ENCODE measurements around the gene IPP.

IPP gene

GRCh38 chr1:45750298-45751038, at the start of gene IPP (continued):
- no peak for TF ChIP-seq AEBP2 (tag by site-specific recombination; IDR thresholded peaks at IDR 0.05; ENCODE audit: borderline replicate concordance)
- TF ChIP-seq ZSCAN4 (tag by site-specific recombination; IDR thresholded peaks at IDR 0.05) = no peak; the same call in 1 of the 2 replicates
- no peak for TF ChIP-seq ZNF266 (tag by site-specific recombination; IDR thresholded peaks at IDR 0.05; ENCODE audit: low read depth)
- TF ChIP-seq MZF1 (tag by site-specific recombination; IDR thresholded peaks at IDR 0.05; ENCODE audit: borderline replicate concordance) = peak; percentile 74
- TF ChIP-seq ZNF423 (tag by site-specific recombination; IDR thresholded peaks at IDR 0.05) = no peak
- TF ChIP-seq KLF16 (tag by site-specific recombination; IDR thresholded peaks at IDR 0.05) = 0 out of 2 replicates have a peak, but pooled peaks have one; percentile 65
- TF ChIP-seq ZNF701 (tag by site-specific recombination; IDR thresholded peaks at IDR 0.05) = no peak
- TF ChIP-seq ZNF426 (tag by site-specific recombination; IDR thresholded peaks at IDR 0.05) = no peak
- no peak for TF ChIP-seq HOXD13 (CRISPR knock-in tag; IDR thresholded peaks at IDR 0.05; ENCODE audit: borderline replicate concordance)
- TF ChIP-seq ZNF221 (tag by site-specific recombination; IDR thresholded peaks at IDR 0.05; ENCODE audit: borderline replicate concordance) = no peak
- TF ChIP-seq ZNF785 (tag by site-specific recombination; IDR thresholded peaks at IDR 0.05) = no peak
- TF ChIP-seq, protein P1, sequence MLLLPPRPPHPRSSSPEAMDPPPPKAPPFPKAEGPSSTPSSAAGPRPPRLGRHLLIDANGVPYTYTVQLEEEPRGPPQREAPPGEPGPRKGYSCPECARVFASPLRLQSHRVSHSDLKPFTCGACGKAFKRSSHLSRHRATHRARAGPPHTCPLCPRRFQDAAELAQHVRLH (tag by site-specific recombination; IDR thresholded peaks at IDR 0.05) = no peak
- TF ChIP-seq ZNF292 (tag by site-specific recombination; IDR thresholded peaks at IDR 0.05; ENCODE audit: borderline replicate concordance, low read depth) = no peak
- peak; percentile 57; the same call in 1 of the 2 replicates for TF ChIP-seq ZNF324 (tag by site-specific recombination; IDR thresholded peaks at IDR 0.05)
- no peak for TF ChIP-seq ZNF658 (tag by site-specific recombination; IDR thresholded peaks at IDR 0.05)
- TF ChIP-seq ZNF112 (tag by site-specific recombination; IDR thresholded peaks at IDR 0.05) = no peak
- TF ChIP-seq ZNF629 (tag by site-specific recombination; IDR thresholded peaks at IDR 0.05) = peak; percentile 74
- TF ChIP-seq RBAK (tag by site-specific recombination; IDR thresholded peaks at IDR 0.05) = no peak
- TF ChIP-seq GLI2 (tag by site-specific recombination; IDR thresholded peaks at IDR 0.05; ENCODE audit: borderline replicate concordance, low read depth) = no peak
- 0 out of 2 replicates have a peak, but pooled peaks have one; percentile 19 for TF ChIP-seq ZNF792 (tag by site-specific recombination; IDR thresholded peaks at IDR 0.05)
- TF ChIP-seq ZSCAN23 (tag by site-specific recombination; IDR thresholded peaks at IDR 0.05) = no peak
- no peak for TF ChIP-seq BCL11B (tag by site-specific recombination; IDR thresholded peaks at IDR 0.05; ENCODE audit: low read depth)
- TF ChIP-seq KLF8 (tag by site-specific recombination; IDR thresholded peaks at IDR 0.05) = peak; percentile 87
- TF ChIP-seq ZNF488 (tag by site-specific recombination; IDR thresholded peaks at IDR 0.05) = no peak
- TF ChIP-seq ZNF449 (tag by site-specific recombination; IDR thresholded peaks at IDR 0.05) = peak; percentile 30; the same call in 1 of the 2 replicates
- no peak for TF ChIP-seq ZNF248 (tag by site-specific recombination; IDR thresholded peaks at IDR 0.05)
- TF ChIP-seq ZNF654 (tag by site-specific recombination; IDR thresholded peaks at IDR 0.05; ENCODE audit: low read depth) = peak; percentile 24; the same call in 1 of the 2 replicates
- peak; percentile 46 for TF ChIP-seq GLIS1 (tag by site-specific recombination; IDR thresholded peaks at IDR 0.05)
- TF ChIP-seq ZNF610 (tag by site-specific recombination; IDR thresholded peaks at IDR 0.05; ENCODE audit: borderline replicate concordance) = peak; percentile 67
- no peak for TF ChIP-seq ZNF175 (tag by site-specific recombination; IDR thresholded peaks at IDR 0.05)
- TF ChIP-seq ZNF624 (tag by site-specific recombination; IDR thresholded peaks at IDR 0.05) = no peak
- no peak for TF ChIP-seq ZNF202 (tag by site-specific recombination; IDR thresholded peaks at IDR 0.05; ENCODE audit: borderline replicate concordance)
- TF ChIP-seq ZNF544 (tag by site-specific recombination; IDR thresholded peaks at IDR 0.05) = no peak

All from HEK293 (cell line).